KMS-11 (cell line): Measurements from ENCODE around the gene RUNX1.

ENCODE experiments used
- H2AFZ ChIP-seq: fragments of 200-600 bp; sonication (generic); 2 replicates; pipeline ENCODE4 v1.6.1; 2016; ENCODE audit warnings: antibody characterized with exemption, mixed run types, low read depth
- H3K27ac ChIP-seq: fragments of 200-600 bp; sonication (generic); 2 replicates; pipeline ENCODE4 v1.6.1; 2016; ENCODE audit warnings: mild to moderate bottlenecking, mixed run types
- H3K27me3 ChIP-seq: fragments of 200-600 bp; sonication (generic); 2 replicates; pipeline ENCODE4 v1.6.1; 2017; ENCODE audit warnings: mild to moderate bottlenecking, low read depth, mixed run types, moderate library complexity; ENCODE audit not compliant: insufficient read depth
- H3K36me3 ChIP-seq: fragments of 200-600 bp; sonication (generic); 2 replicates; pipeline ENCODE4 v1.6.1; 2017; ENCODE audit warnings: mild to moderate bottlenecking, mixed run types; ENCODE audit not compliant: insufficient read depth
- H3K4me1 ChIP-seq: fragments of 200-600 bp; sonication (generic); 2 replicates; pipeline ENCODE4 v1.6.1; 2016; ENCODE audit warnings: mild to moderate bottlenecking, low read depth, mixed run types; ENCODE audit not compliant: poor library complexity, severe bottlenecking
- H3K4me2 ChIP-seq: fragments of 200-600 bp; sonication (generic); 2 replicates; pipeline ENCODE4 v1.7.0; 2016; ENCODE audit warnings: mild to moderate bottlenecking, mixed run types
- H3K4me3 ChIP-seq: fragments of 200-600 bp; sonication (generic); IDR thresholded peaks from 2 replicates; pipeline ENCODE4 v1.6.1; 2017; ENCODE audit warnings: low read depth, low read length, mixed read lengths; ENCODE audit not compliant: insufficient read depth
- H3K79me2 ChIP-seq: fragments of 200-600 bp; sonication (generic); 2 replicates; pipeline ENCODE4 v1.6.1; 2016; ENCODE audit warnings: low read depth, mixed run types; ENCODE audit not compliant: insufficient read depth
- H3K9ac ChIP-seq: fragments of 200-600 bp; sonication (generic); 2 replicates; pipeline ENCODE4 v1.6.1; 2016; ENCODE audit warnings: mild to moderate bottlenecking, mixed run types
- H4K20me1 ChIP-seq: fragments of 200-600 bp; sonication (generic); 2 replicates; pipeline ENCODE4 v1.6.1; 2016; ENCODE audit warnings: mild to moderate bottlenecking, mixed run types; ENCODE audit not compliant: insufficient read depth
- TF ChIP-seq, protein P1 (sequence below): fragments of 200-600 bp; sonication (generic); conservative IDR thresholded peaks from 2 replicates; pipeline ENCODE4 v1.6.1; 2017; ENCODE audit warnings: low read depth, mild to moderate bottlenecking, antibody characterized with exemption, low read length, moderate library complexity, mixed read lengths

The RUNX1 gene

DNA sequence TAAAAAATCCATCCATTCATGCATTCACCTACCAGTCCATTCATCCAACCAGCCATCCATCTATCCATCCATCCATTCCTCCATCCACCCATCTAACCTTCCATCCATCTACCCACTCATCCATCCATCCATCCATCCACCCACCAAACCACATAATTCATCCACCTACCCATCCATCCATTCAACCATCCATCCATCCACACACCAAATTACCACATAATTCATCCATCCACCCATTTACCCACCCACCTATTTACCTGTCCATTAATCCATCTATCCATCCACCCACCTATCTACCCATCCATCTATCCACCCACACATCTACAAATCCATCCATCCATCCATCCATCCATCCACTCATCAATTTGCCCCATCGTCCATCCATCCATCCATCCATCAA lies 308.9 kb downstream of the RUNX1 start:
- Histone ChIP-seq H3K4me3 (no peak overlapping the region), H3K4me1 (no peaks in the 10 kb centered on the region), H3K27ac (no peak overlapping the region), H3K27me3 (no peaks in the 10 kb centered on the region), H3K79me2 (no peaks in the 10 kb centered on the region), H4K20me1 (no peaks in the 10 kb centered on the region), H2AFZ (no peak overlapping the region), H3K4me2 (no peak overlapping the region), H3K9ac (no peak overlapping the region), H3K36me3 (no peaks in the 10 kb centered on the region)
- TF ChIP-seq, protein P1, sequence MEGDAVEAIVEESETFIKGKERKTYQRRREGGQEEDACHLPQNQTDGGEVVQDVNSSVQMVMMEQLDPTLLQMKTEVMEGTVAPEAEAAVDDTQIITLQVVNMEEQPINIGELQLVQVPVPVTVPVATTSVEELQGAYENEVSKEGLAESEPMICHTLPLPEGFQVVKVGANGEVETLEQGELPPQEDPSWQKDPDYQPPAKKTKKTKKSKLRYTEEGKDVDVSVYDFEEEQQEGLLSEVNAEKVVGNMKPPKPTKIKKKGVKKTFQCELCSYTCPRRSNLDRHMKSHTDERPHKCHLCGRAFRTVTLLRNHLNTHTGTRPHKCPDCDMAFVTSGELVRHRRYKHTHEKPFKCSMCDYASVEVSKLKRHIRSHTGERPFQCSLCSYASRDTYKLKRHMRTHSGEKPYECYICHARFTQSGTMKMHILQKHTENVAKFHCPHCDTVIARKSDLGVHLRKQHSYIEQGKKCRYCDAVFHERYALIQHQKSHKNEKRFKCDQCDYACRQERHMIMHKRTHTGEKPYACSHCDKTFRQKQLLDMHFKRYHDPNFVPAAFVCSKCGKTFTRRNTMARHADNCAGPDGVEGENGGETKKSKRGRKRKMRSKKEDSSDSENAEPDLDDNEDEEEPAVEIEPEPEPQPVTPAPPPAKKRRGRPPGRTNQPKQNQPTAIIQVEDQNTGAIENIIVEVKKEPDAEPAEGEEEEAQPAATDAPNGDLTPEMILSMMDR: no peak
